Transverse colon (tissue), 4 donors: Measurements from ENCODE around the gene APOO. TPM values are rescaled to one million over a fixed set of nuclear protein-coding genes. Genes with fewer than 3 reads are reported as not detected.

Source experiments
- DNase-seq: peaks from one replicate; pipeline ENCODE4 v3.0.0-alpha.2; 2019
- H3K27ac ChIP-seq, 4 donors: fragments of 200-600 bp; sonication (generic); 2 replicates each; pipeline ENCODE4 v1.5.1; 2016 to 2018; ENCODE audit warnings: inconsistent platforms in 4 of 4
- H3K27me3 ChIP-seq: fragments of 200-600 bp; sonication (generic); 2 replicates; pipeline ENCODE4 v1.5.1; 2017; ENCODE audit warnings: inconsistent platforms
- H3K36me3 ChIP-seq, 4 donors: fragments of 200-600 bp; sonication (generic); 2 replicates each; pipeline ENCODE4 v1.5.1; 2017 to 2019; ENCODE audit warnings: inconsistent platforms in 4 of 4
- H3K4me1 ChIP-seq, 4 donors: fragments of 200-600 bp; sonication (generic); 2 replicates each; pipeline ENCODE4 v1.5.1; 2017 to 2020; ENCODE audit warnings: inconsistent platforms in 4 of 4
- H3K4me3 ChIP-seq, 4 donors: fragments of 200-600 bp; sonication (generic); 1 replicate in 1 of 4; 2 replicates in 3 of 4; pipeline versions ENCODE4 v1.5.1 to v1.6.1; 2017 to 2019; ENCODE audit warnings: inconsistent platforms in 4 of 4
- H3K9me3 ChIP-seq, 2 donors: fragments of 200-600 bp; sonication (generic); 2 replicates each; pipeline ENCODE4 v1.5.1; 2017 to 2019; ENCODE audit warnings: inconsistent platforms in 2 of 2
- CTCF ChIP-seq, 5 experiments: fragments of 200-600 bp in 3 of 5; fragments of 450-650 bp in 2 of 5; sonication (generic) in 3 of 5; IDR thresholded peaks; 1 replicate in 2 of 5; 2 replicates in 3 of 5; pipeline ENCODE4 v1.5.1; 2016 to 2017; ENCODE audit warnings: antibody characterized with exemption in 5 of 5, inconsistent platforms in 3 of 5, mild to moderate bottlenecking in 2 of 5, moderate library complexity in 1 of 5
- EP300 ChIP-seq: sonication (generic); formaldehyde crosslinking; IDR thresholded peaks from one replicate; pipeline ENCODE4 v1.6.1; 2017; ENCODE audit warnings: antibody characterized with exemption, low read depth
- POLR2A ChIP-seq: fragments of 450-650 bp; IDR thresholded peaks from one replicate; pipeline ENCODE4 v1.6.1; 2016; ENCODE audit warnings: antibody characterized with exemption, mild to moderate bottlenecking, moderate library complexity
- POLR2AphosphoS5 ChIP-seq, 3 donors: sonication (generic); formaldehyde crosslinking; IDR thresholded peaks; one replicate each; pipeline ENCODE4 v1.6.1; 2016; ENCODE audit warnings: antibody characterized with exemption in 3 of 3
- WGBS, 2 donors: methylation state at CpG; one replicate each; pipeline ENCODE4 v1.1.5; 2018; ENCODE audit warnings: low coverage in 1 of 2; 5-methylcytosine and 5-hydroxymethylcytosine counted together
- in situ Hi-C, 4 donors: fragments of 200-750 bp; cut with MboI; loops; one replicate each; pipeline versions ENCODE4 v1.15.0 to v1.15.1; 2017; ENCODE audit warnings: low sequenced_read_pairs in 3 of 4, low pct_ligation_motif_present in 1 of 4, low pct_unique_long_range_greater_than_20kb in 1 of 4
- intact Hi-C: fragments of 100-400 bp; cut with DNase I; formaldehyde crosslinking; loops from one replicate; pipeline ENCODE4 v1.15.1; 2023; ENCODE audit warnings: low total_unique reads
- total RNA-seq, 4 donors: library from RNA; depleted of rRNA; stranded (reverse); fragments of >200 nt; gene quantifications; one replicate each; pipeline ENCODE4 v1.1.0, GENCODE V29; 2016

Gene APOO
- total RNA-seq, 4 donors from 2014 or later, result 10.0 to 24.5 (median 15.6) TPM; not detected in 1

GRCh38 chrX:23805389-23805788, 102.3 kb downstream of the APOO start:
- no peak for DNase-seq
- Histone ChIP-seq H3K27me3 (no peaks in the 10 kb centered on the region), H3K4me3 (no peak overlapping the region), H3K9me3 (no peaks in the 10 kb centered on the region), H3K36me3 (no peaks in the 10 kb centered on the region), H3K27ac (peak overlapping the region in 2 of 4 donors; percentile 74 to 76), H3K4me1 (peaks cover 6 to 31% (median 18%) of the 10 kb centered on the region in 4 donors)
- in situ Hi-C loops (no loop called here), intact Hi-C loops (no loop called here)
- no peak for TF ChIP-seq CTCF (IDR thresholded peaks at IDR 0.05)
- TF ChIP-seq POLR2A, result no peak
- TF ChIP-seq POLR2AphosphoS5 (IDR thresholded peaks at IDR 0.05), result no peak
- no peak for TF ChIP-seq EP300
- WGBS, 2 donors, result 90% methylated on average over 9 of the region's 9 CpGs; no CpG with 5 or more reads in 1 of the 2 donors

- no peak for DNase-seq
- TF ChIP-seq POLR2A (no peak), CTCF (IDR thresholded peaks at IDR 0.05) (no peak), EP300 (no peak), POLR2AphosphoS5 (IDR thresholded peaks at IDR 0.05) (no peak)
- peaks cover 7 to 32% (median 20%) of the 10 kb centered on the region in 4 donors for H3K4me1 ChIP-seq
- H3K9me3 ChIP-seq, result no peaks in the 10 kb centered on the region
- peak overlapping the region; percentile 69 to 78 (median 75) for H3K27ac ChIP-seq
- 38 to 70% methylated on average over 1 to 3 of the region's 3 CpGs for WGBS, 2 donors
- no peaks in the 10 kb centered on the region for H3K27me3 ChIP-seq
- H3K36me3 ChIP-seq, result no peaks in the 10 kb centered on the region
- H3K4me3 ChIP-seq, result no peak overlapping the region
- in situ Hi-C loops (no loop called here), intact Hi-C loops (no loop called here)
Observed at GRCh38 chrX:23804578-23804977, 103.2 kb downstream of the APOO start.

GRCh38 chrX:23803931-23804381, 103.8 kb downstream of the APOO start:
- in situ Hi-C loops, result no loop called here

GRCh38 chrX:23802431-23802830, 105.3 kb downstream of the APOO start:
- intact Hi-C loops (no loop called here), in situ Hi-C loops (no loop called here)
- Histone ChIP-seq H3K4me3 (no peak overlapping the region), H3K9me3 (no peaks in the 10 kb centered on the region), H3K4me1 (peaks cover 9 to 36% (median 20%) of the 10 kb centered on the region in 4 donors), H3K27ac (peak overlapping the region; percentile 69 to 78 (median 75)), H3K27me3 (no peaks in the 10 kb centered on the region), H3K36me3 (no peaks in the 10 kb centered on the region)
- peak; percentile 36 for DNase-seq
- 64 to 67% methylated on average over 3 to 5 of the region's 5 CpGs for WGBS, 2 donors
- TF ChIP-seq POLR2AphosphoS5 (IDR thresholded peaks at IDR 0.05), result no peak

More at GRCh38 chrX:23803931-23804381, 103.8 kb downstream of the APOO start:
- no peak overlapping the region for H3K4me3 ChIP-seq
- 60% methylated on average over 5 of the region's 5 CpGs; no CpG with 5 or more reads in 1 of the 2 donors for WGBS, 2 donors
- TF ChIP-seq CTCF (IDR thresholded peaks at IDR 0.05), result no peak
- no peak for TF ChIP-seq POLR2A
- no peak for TF ChIP-seq POLR2AphosphoS5 (IDR thresholded peaks at IDR 0.05)
- no peak for TF ChIP-seq EP300
- H3K9me3 ChIP-seq, result no peaks in the 10 kb centered on the region
- H3K27ac ChIP-seq, result peak overlapping the region; percentile 69 to 78 (median 75)
- intact Hi-C loops, result no loop called here
- DNase-seq, result peak; percentile 50
- H3K27me3 ChIP-seq, result no peaks in the 10 kb centered on the region
- H3K4me1 ChIP-seq, result peaks cover 9 to 36% (median 20%) of the 10 kb centered on the region in 4 donors
- no peaks in the 10 kb centered on the region for H3K36me3 ChIP-seq
